GM23248 (cell line): ENCODE results near the gene CNOT10. TPM values are rescaled to one million over a fixed set of nuclear protein-coding genes. Genes with fewer than 3 reads are reported as not detected.

Experiments
- DNase-seq: peaks from one replicate; pipeline ENCODE4 v3.0.0-alpha.2; 2015
- H2AFZ ChIP-seq: fragments of 200-600 bp; sonication (generic); 2 replicates; pipeline ENCODE4 v1.6.1; 2016; ENCODE audit warnings: antibody characterized with exemption
- H3F3A ChIP-seq: fragments of 200-600 bp; sonication (generic); 2 replicates; pipeline ENCODE4 v1.6.1; 2016; ENCODE audit warnings: mild to moderate bottlenecking, antibody characterized with exemption, mixed run types; ENCODE audit not compliant: insufficient read depth
- H3K27ac ChIP-seq: fragments of 200-600 bp; sonication (generic); 2 replicates; pipeline ENCODE4 v1.5.1; 2016; ENCODE audit warnings: mild to moderate bottlenecking
- H3K27me3 ChIP-seq: fragments of 200-600 bp; sonication (generic); replicated peaks from 2 replicates; pipeline ENCODE4 v1.6.1; 2016; ENCODE audit warnings: mild to moderate bottlenecking; ENCODE audit not compliant: insufficient read depth
- H3K36me3 ChIP-seq: fragments of 200-600 bp; sonication (generic); 2 replicates; pipeline ENCODE4 v1.6.1; 2016; ENCODE audit warnings: low read depth, mild to moderate bottlenecking
- H3K4me1 ChIP-seq: fragments of 200-600 bp; sonication (generic); 2 replicates; pipeline ENCODE4 v1.6.1; 2016; ENCODE audit warnings: mild to moderate bottlenecking; ENCODE audit not compliant: insufficient read depth
- H3K4me2 ChIP-seq: fragments of 200-600 bp; sonication (generic); one replicate; pipeline ENCODE4 v1.6.1; 2016; ENCODE audit warnings: mild to moderate bottlenecking; ENCODE audit not compliant: unreplicated experiment
- H3K4me3 ChIP-seq: fragments of 200-600 bp; sonication (generic); 2 replicates; pipeline ENCODE4 v1.5.1; 2016; ENCODE audit warnings: mild to moderate bottlenecking
- H3K79me2 ChIP-seq: fragments of 200-600 bp; sonication (generic); 2 replicates; pipeline ENCODE4 v1.6.1; 2016; ENCODE audit warnings: mild to moderate bottlenecking; ENCODE audit not compliant: insufficient read depth
- H3K9ac ChIP-seq: fragments of 200-600 bp; sonication (generic); 2 replicates; pipeline ENCODE4 v1.6.1; 2016; ENCODE audit warnings: mild to moderate bottlenecking
- H3K9me2 ChIP-seq: fragments of 200-600 bp; sonication (generic); 2 replicates; pipeline ENCODE4 v1.6.1; 2016; ENCODE audit warnings: mixed run types, mild to moderate bottlenecking, moderate library complexity; ENCODE audit not compliant: insufficient read depth
- H3K9me3 ChIP-seq: fragments of 200-600 bp; sonication (generic); one replicate; pipeline ENCODE4 v1.6.1; 2017; ENCODE audit warnings: low read depth
- H4K20me1 ChIP-seq: fragments of 200-600 bp; sonication (generic); 2 replicates; pipeline ENCODE4 v1.6.0; 2016; ENCODE audit not compliant: insufficient read depth
- EZH2 ChIP-seq: fragments of 200-600 bp; sonication (generic); IDR thresholded peaks from 2 replicates; pipeline ENCODE4 v1.6.1; 2018; ENCODE audit warnings: antibody characterized with exemption, mild to moderate bottlenecking; ENCODE audit not compliant: insufficient read depth, poor library complexity, severe bottlenecking
- EZH2phosphoT487 ChIP-seq: fragments of 200-600 bp; sonication (generic); IDR thresholded peaks from 2 replicates; pipeline ENCODE4 v1.6.1; 2018; ENCODE audit warnings: antibody characterized with exemption, moderate library complexity, mild to moderate bottlenecking, low read depth; ENCODE audit not compliant: insufficient read depth
- WGBS, 2 experiments: methylation state at CpG; one replicate each; pipeline ENCODE4 v1.1.6; 2015 to 2017; ENCODE audit warnings: low lambda C conversion rate in 2 of 2, low coverage in 1 of 2; ENCODE audit errors: missing lambda C conversion rate in 2 of 2; 5-methylcytosine and 5-hydroxymethylcytosine counted together
- in situ Hi-C: fragments of 300-500 bp; cut with MboI; formaldehyde crosslinking; loops from 2 replicates; pipeline ENCODE4 v1.15.0; 2020
- polyA plus RNA-seq: library from polyadenylated mRNA; unstranded; fragments of >200 nt; fragmentation: Nextera tagmentation; extraction: Ambion mirVana; gene quantifications from 2 replicates; pipeline ENCODE4 v1.2.1, GENCODE V29; 2016
- total RNA-seq: library from RNA; depleted of rRNA; stranded (reverse); fragments of >200 nt; shearing (Covaris generic); gene quantifications from 2 replicates; pipeline ENCODE4 v1.2.3, GENCODE V29; 2014; rRNA removed

The CNOT10 gene, protein sequence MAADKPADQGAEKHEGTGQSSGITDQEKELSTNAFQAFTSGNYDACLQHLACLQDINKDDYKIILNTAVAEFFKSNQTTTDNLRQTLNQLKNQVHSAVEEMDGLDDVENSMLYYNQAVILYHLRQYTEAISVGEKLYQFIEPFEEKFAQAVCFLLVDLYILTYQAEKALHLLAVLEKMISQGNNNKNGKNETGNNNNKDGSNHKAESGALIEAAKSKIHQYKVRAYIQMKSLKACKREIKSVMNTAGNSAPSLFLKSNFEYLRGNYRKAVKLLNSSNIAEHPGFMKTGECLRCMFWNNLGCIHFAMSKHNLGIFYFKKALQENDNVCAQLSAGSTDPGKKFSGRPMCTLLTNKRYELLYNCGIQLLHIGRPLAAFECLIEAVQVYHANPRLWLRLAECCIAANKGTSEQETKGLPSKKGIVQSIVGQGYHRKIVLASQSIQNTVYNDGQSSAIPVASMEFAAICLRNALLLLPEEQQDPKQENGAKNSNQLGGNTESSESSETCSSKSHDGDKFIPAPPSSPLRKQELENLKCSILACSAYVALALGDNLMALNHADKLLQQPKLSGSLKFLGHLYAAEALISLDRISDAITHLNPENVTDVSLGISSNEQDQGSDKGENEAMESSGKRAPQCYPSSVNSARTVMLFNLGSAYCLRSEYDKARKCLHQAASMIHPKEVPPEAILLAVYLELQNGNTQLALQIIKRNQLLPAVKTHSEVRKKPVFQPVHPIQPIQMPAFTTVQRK
- 13.0 and 19.5 TPM in 2 replicates for total RNA-seq
- 15.2 and 18.3 TPM in 2 replicates for polyA plus RNA-seq

DNA sequence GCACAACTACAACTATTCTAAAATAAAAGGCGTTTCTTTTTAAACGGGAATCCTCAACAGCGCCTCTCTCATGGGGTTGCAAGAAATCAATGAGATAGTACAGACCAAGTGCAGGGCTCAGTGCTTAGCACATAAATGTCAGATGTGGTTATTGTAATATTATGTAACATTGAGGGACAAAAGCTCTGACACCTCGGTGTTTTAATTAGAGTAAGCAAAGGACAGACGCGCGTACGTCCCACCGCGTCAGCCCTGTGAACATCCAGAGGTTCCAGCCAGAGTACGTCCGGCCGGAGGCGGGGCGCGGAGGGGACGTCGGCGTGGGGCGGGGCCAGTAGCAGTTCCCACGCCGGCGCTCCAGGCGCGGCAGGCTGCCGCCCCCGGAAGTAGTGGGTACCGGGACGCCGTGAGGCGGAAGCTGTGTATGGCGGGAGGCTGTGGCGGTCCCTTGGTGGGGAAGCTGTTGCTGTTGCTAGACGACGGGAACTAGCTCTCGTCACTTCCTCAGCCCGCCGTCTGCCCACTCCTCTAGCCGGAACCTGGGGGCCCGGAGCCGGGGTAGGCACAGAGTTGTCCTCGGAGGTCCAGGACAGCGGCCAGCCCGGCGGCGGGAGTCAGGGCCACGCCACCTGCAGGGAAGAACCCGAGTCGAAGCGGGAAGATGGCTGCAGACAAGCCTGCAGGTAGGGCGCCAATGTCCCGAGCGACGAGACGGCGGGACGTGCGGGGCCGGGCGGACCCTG lies at the start of gene CNOT10:
Gene CNOT10 (plus strand): TSS at position 389 of the 743 bp plus-strand sequence. CDS start 273 bp downstream, at position 662.
- H3F3A ChIP-seq, result 0 out of 2 replicates have a peak, but pooled peaks cover 3% of the 10 kb centered on the region
- peak within 1 kb of the TSS; percentile 76 for H3K9ac ChIP-seq
- H3K36me3 ChIP-seq, result no peaks in the 10 kb centered on the region
- H3K4me3 ChIP-seq, result peak within 1 kb of the TSS; percentile 74
- DNase-seq, result peak; percentile 98
- peaks cover 48% of the 10 kb centered on the region for H3K79me2 ChIP-seq
- peak within 1 kb of the TSS; percentile 81 for H3K4me2 ChIP-seq
- in situ Hi-C loops, result no loop called here
- H3K27me3 ChIP-seq, result no peaks in the 10 kb centered on the region
- H2AFZ ChIP-seq, result peak within 1 kb of the TSS; percentile 93
- no peaks in the 10 kb centered on the region for H3K9me3 ChIP-seq
- 0 to 1% methylated on average over 44 to 56 of the region's 60 CpGs for WGBS, 2 experiments
- H3K4me1 ChIP-seq, result peaks cover 13% of the 10 kb centered on the region
- no peaks in the 10 kb centered on the region for H3K9me2 ChIP-seq
- no peaks in the 10 kb centered on the region for H4K20me1 ChIP-seq
- H3K27ac ChIP-seq, result peak within 1 kb of the TSS; percentile 62
- no peak for TF ChIP-seq EZH2
- TF ChIP-seq EZH2phosphoT487, result no peak

DNA sequence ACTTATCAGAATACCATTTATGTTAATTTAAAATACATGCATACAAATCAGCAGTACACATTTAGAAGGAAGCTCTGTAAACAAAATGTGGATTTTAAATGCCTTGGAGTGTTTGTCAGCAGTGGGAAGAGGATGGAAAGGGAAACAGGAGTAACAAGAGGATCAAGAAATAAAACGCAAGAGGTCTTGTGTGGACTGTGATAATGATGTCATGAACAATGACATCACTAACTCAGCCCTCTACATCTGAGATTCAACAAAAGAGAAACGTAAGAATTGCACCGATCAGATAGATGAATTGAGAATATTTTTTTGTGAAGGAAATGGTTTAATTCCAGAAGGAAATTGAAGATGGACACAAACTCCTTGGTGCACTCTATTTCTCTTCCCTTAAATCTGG lies 44.0 kb upstream of the CNOT10 start:
- Histone ChIP-seq H3K9me3 (no peaks in the 10 kb centered on the region), H3K36me3 (no peaks in the 10 kb centered on the region), H3K9ac (no peak overlapping the region), H2AFZ (no peak overlapping the region), H3F3A (no peaks in the 10 kb centered on the region), H3K79me2 (no peaks in the 10 kb centered on the region), H3K4me2 (no peak overlapping the region), H3K4me3 (no peak overlapping the region), H3K27ac (no peak overlapping the region), H4K20me1 (no peaks in the 10 kb centered on the region), H3K4me1 (no peaks in the 10 kb centered on the region), H3K9me2 (no peaks in the 10 kb centered on the region), H3K27me3 (peaks cover 10% of the 10 kb centered on the region)
- TF ChIP-seq EZH2, result no peak
- no peak for TF ChIP-seq EZH2phosphoT487
- WGBS, 2 experiments, result 45 to 52% methylated on average over 3 of the region's 3 CpGs
- no peak for DNase-seq
- in situ Hi-C loops, result no loop called here

DNA sequence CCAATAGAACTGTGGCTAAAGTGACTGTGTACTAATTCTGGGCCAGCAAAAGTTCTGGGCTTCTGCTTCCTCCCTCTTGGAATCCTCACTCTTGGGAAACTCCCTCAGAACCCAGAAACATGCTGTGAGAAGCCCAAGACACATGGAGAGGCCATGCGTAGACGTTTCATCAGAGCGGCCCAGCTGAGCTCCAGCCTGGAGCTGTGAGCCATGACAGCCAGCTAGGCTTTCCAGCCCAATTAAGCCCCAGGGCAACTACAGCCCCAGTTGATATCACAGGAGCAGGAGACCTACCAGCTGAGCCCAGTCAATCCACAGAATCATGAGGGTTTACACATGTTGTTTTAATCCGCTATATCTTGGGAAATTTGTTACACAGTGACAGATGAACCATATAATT lies 43.6 kb upstream of the CNOT10 start:
- DNase-seq, result peak; percentile 21
- Histone ChIP-seq H3K9me3 (no peaks in the 10 kb centered on the region), H3K79me2 (no peaks in the 10 kb centered on the region), H4K20me1 (no peaks in the 10 kb centered on the region), H3K27ac (no peak overlapping the region), H3F3A (no peaks in the 10 kb centered on the region), H3K4me3 (no peak overlapping the region), H3K9ac (no peak overlapping the region), H3K36me3 (no peaks in the 10 kb centered on the region), H3K9me2 (no peaks in the 10 kb centered on the region), H3K4me1 (no peaks in the 10 kb centered on the region), H3K27me3 (peaks cover 6% of the 10 kb centered on the region), H2AFZ (no peak overlapping the region), H3K4me2 (no peak overlapping the region)
- no peak for TF ChIP-seq EZH2
- TF ChIP-seq EZH2phosphoT487, result no peak
- in situ Hi-C loops, result no loop called here
- WGBS, 2 experiments, result 27 to 28% methylated on average over 4 of the region's 4 CpGs

DNA sequence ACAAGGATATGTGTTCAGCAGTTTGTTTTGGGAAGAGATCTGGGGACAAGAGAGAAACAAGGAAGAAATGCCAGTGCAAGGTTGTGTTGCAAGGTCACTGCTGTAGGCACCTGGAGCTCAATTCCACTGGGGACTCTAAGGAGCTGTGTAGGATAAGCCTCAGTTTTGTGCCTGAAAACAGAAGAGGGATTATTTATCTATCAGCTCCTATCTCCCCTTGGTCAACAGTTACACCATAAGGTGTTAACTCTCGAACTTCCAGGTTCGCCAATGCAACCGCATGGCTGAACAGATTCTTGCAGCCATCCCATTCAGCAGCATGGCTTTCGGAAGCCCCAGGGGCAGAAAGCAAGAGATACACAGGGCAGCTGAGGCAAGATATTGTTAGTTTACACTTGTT lies 41.6 kb upstream of the CNOT10 start:
- H3K36me3 ChIP-seq, result no peaks in the 10 kb centered on the region
- in situ Hi-C loops, result no loop called here
- H3K9me3 ChIP-seq, result no peaks in the 10 kb centered on the region
- no peak overlapping the region for H3K4me3 ChIP-seq
- no peaks in the 10 kb centered on the region for H3K79me2 ChIP-seq
- H3F3A ChIP-seq, result no peaks in the 10 kb centered on the region
- no peaks in the 10 kb centered on the region for H3K4me1 ChIP-seq
- H2AFZ ChIP-seq, result no peak overlapping the region
- H4K20me1 ChIP-seq, result no peaks in the 10 kb centered on the region
- 76 to 81% methylated on average over 4 of the region's 4 CpGs for WGBS, 2 experiments
- H3K27me3 ChIP-seq, result no peaks in the 10 kb centered on the region; the same call in 1 of the 2 replicates
- TF ChIP-seq EZH2, result no peak
- no peak for TF ChIP-seq EZH2phosphoT487
- no peaks in the 10 kb centered on the region for H3K9me2 ChIP-seq
- no peak overlapping the region for H3K27ac ChIP-seq
- DNase-seq, result no peak
- H3K9ac ChIP-seq, result no peak overlapping the region
- H3K4me2 ChIP-seq, result no peak overlapping the region
